Endothelial cell of umbilical vein (primary cell): ENCODE data around the gene THG1L. TPM values are rescaled to one million over a fixed set of nuclear protein-coding genes. Genes with fewer than 3 reads are reported as not detected.

Source experiments
- BruUV-seq: library from RNA; stranded (reverse); fragments of 400-500 nt; replicated peaks from 2 replicates; lab custom pipeline; 2021; lab: Mats Ljungman, UMichigan
- CTCF ChIA-PET: fragments of 300-600, 350-600 bp; sonication (Branson Sonifier 250); formaldehyde crosslinking; loops from one replicate; lab custom pipeline; 2021; ENCODE audit warnings: antibody characterized with exemption, inconsistent platforms; lab: Charles Lee
- POLR2A ChIA-PET: fragments of 300-600, 350-600 bp; sonication (Branson Sonifier 250); formaldehyde crosslinking; loops from one replicate; lab custom pipeline; 2021; ENCODE audit warnings: antibody characterized with exemption, inconsistent platforms; lab: Charles Lee
- DNase-seq: peaks from one replicate; pipeline ENCODE4 v3.0.0-alpha.2; 2011; ENCODE audit warnings: low read depth, low spot score
- FAIRE-seq: peaks from 2 replicates; lab custom pipeline; 2011; peaks lifted over from hg19 to GRCh38; lab: Jason Lieb, UNC
- H2AFZ ChIP-seq: 2 replicates; pipeline ENCODE4 v1.6.0; 2012; ENCODE audit warnings: low read depth, low read length, control low read depth, inconsistent platforms
- H3K27ac ChIP-seq: 2 replicates; pipeline ENCODE4 v1.5.1; 2011; ENCODE audit warnings: low read depth, mild to moderate bottlenecking, control low read depth, low read length, moderate library complexity; ENCODE audit not compliant: insufficient read depth
- H3K27me3 ChIP-seq, 2 experiments: 2 replicates each; pipeline versions ENCODE4 v1.6.0 to v1.6.1; 2011; ENCODE audit warnings: low read length in 2 of 2, mixed read lengths in 1 of 2; ENCODE audit not compliant: control insufficient read depth in 2 of 2, insufficient read depth in 2 of 2
- H3K36me3 ChIP-seq, 2 experiments: 2 replicates in 1 of 2; 3 replicates in 1 of 2; pipeline ENCODE4 v1.5.1; 2011; ENCODE audit warnings: low read length in 2 of 2, mild to moderate bottlenecking in 1 of 2, moderate library complexity in 1 of 2; ENCODE audit not compliant: control insufficient read depth in 2 of 2, insufficient read depth in 2 of 2; ENCODE audit errors: extremely low read depth in 1 of 2
- H3K4me1 ChIP-seq: 3 replicates; pipeline ENCODE4 v1.5.1; 2011; ENCODE audit warnings: mild to moderate bottlenecking, low read length; ENCODE audit not compliant: control insufficient read depth, insufficient read depth; ENCODE audit errors: extremely low read depth
- H3K4me2 ChIP-seq: 2 replicates; pipeline ENCODE4 v1.6.1; 2011; ENCODE audit warnings: low read length, control low read depth, mixed read lengths; ENCODE audit not compliant: insufficient read depth
- H3K4me3 ChIP-seq, 3 experiments: fragments of 200-600 bp in 1 of 3; sonication (generic), shearing (Covaris generic) in 1 of 3; replicated peaks in 1 of 3; 2 replicates each; pipeline ENCODE4 v1.5.1; 2011 to 2016; ENCODE audit warnings: control low read depth in 3 of 3, low read length in 3 of 3, mild to moderate bottlenecking in 2 of 3, inconsistent platforms in 1 of 3, low read depth in 1 of 3, moderate library complexity in 1 of 3; ENCODE audit not compliant: insufficient read depth in 1 of 3
- H3K79me2 ChIP-seq: 2 replicates; pipeline ENCODE4 v1.6.0; 2012; ENCODE audit warnings: low read length, inconsistent platforms; ENCODE audit not compliant: control insufficient read depth, insufficient read depth
- H3K9ac ChIP-seq: replicated peaks from 2 replicates; pipeline ENCODE3; 2011; ENCODE audit warnings: low read length, control low read depth; ENCODE audit not compliant: insufficient read depth; ENCODE audit errors: extremely low read depth
- H3K9me1 ChIP-seq: replicated peaks from 3 replicates; pipeline ENCODE4 v1.6.0; 2011; ENCODE audit warnings: mild to moderate bottlenecking, low read length; ENCODE audit not compliant: control insufficient read depth, insufficient read depth; ENCODE audit errors: extremely low read depth
- H3K9me3 ChIP-seq: replicated peaks from 2 replicates; pipeline ENCODE4 v1.5.1; 2012; ENCODE audit warnings: low read length, inconsistent platforms; ENCODE audit not compliant: control insufficient read depth, insufficient read depth
- H4K20me1 ChIP-seq: replicated peaks from 2 replicates; pipeline ENCODE3; 2011; ENCODE audit warnings: mild to moderate bottlenecking, low read length; ENCODE audit not compliant: control insufficient read depth, insufficient read depth; ENCODE audit errors: extremely low read depth
- EZH2 ChIP-seq: IDR thresholded peaks from 2 replicates; pipeline ENCODE4 v1.6.1; 2012; ENCODE audit warnings: borderline replicate concordance, low read depth, mild to moderate bottlenecking, moderate library complexity, low read length, inconsistent platforms; ENCODE audit not compliant: severe bottlenecking
- FOS ChIP-seq: IDR thresholded peaks from 2 replicates; pipeline ENCODE4 v1.6.1; 2011; ENCODE audit warnings: mild to moderate bottlenecking, low read length, moderate library complexity, borderline replicate concordance; ENCODE audit not compliant: insufficient read depth
- JUN ChIP-seq: IDR thresholded peaks from 2 replicates; pipeline ENCODE4 v1.6.1; 2011; ENCODE audit warnings: borderline replicate concordance, low read depth; ENCODE audit not compliant: insufficient read length, insufficient read depth
- MYC ChIP-seq: IDR thresholded peaks from one replicate; pipeline ENCODE4 v1.6.1; 2011; ENCODE audit warnings: mild to moderate bottlenecking, low read depth, low read length
- POLR2A ChIP-seq: IDR thresholded peaks from 2 replicates; pipeline ENCODE4 v1.6.1; 2012; ENCODE audit warnings: low read depth, mild to moderate bottlenecking, control low read depth, low read length
- POLR2AphosphoS5 ChIP-seq: IDR thresholded peaks from 2 replicates; pipeline ENCODE4 v1.6.1; 2012; ENCODE audit warnings: low read depth, mild to moderate bottlenecking, control low read depth, low read length, moderate library complexity; ENCODE audit not compliant: insufficient read depth
- dilution Hi-C: fragments of 300-500 bp; cut with MboI; formaldehyde crosslinking; loops from one replicate; pipeline ENCODE4 v1.15.0; 2019; ENCODE audit warnings: low sequenced_read_pairs; ENCODE audit not compliant: extremely low pct_ligation_motif_present
- intact Hi-C: fragments of 100-400 bp; cut with micrococcal nuclease; formaldehyde crosslinking; loops from one replicate; pipeline ENCODE4 v1.10.0; 2022
- polyA plus RNA-seq, 4 experiments: library from polyadenylated mRNA; depleted of rRNA in 3 of 4; stranded (reverse) in 3 of 4; unstranded in 1 of 4; fragments of >200 nt; gene quantifications; 2 replicates each; pipeline versions ENCODE4 v1.2.1 to v1.2.3, GENCODE V29; 2011 to 2012; ENCODE audit warnings: missing spikeins in 1 of 4
- total RNA-seq: library from RNA; stranded (reverse); gene quantifications from 2 replicates; pipeline ENCODE4 v1.2.3, GENCODE V29; 2021
- TF ChIP-seq, protein P1 (sequence below), 2 donors: IDR thresholded peaks; 1 replicate in 1 of 2; 2 replicates in 1 of 2; pipeline ENCODE4 v1.5.1; 2011; ENCODE audit warnings: low read length in 2 of 2, mild to moderate bottlenecking in 2 of 2, moderate library complexity in 2 of 2, control low read depth in 1 of 2, inconsistent platforms in 1 of 2, low read depth in 1 of 2; ENCODE audit not compliant: insufficient read depth in 1 of 2; ENCODE audit errors: extremely low read depth in 1 of 2
- TF ChIP-seq, protein P2 (sequence below): IDR thresholded peaks from 2 replicates; pipeline ENCODE4 v1.6.1; 2011; ENCODE audit not compliant: insufficient read depth, insufficient read length

The THG1L gene
- total and polyA plus RNA-seq, 2 donors (not counting 3 experiments of a cell fraction or from before 2014, with no cell fraction given): 4.4 to 7.6 TPM

DNA sequence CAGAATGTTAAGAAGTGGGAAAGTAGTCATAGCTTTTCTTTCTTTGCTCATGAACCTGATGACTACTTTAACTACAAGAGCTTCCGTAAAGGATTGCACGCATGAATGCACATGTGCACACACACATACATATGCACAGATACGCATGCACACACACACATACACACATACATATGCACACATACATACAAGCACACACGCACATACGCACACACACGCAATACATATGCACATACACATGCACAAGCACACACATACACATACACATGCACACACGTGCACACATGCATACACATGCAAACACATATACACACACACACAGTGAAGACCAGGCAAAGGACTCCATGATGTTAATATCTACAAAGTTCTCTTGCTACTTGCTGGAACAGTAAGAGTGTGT is 35.2 kb downstream of the THG1L start:
- H3K27ac ChIP-seq: no peak overlapping the region
- POLR2A ChIA-PET: no interaction called here
- intact Hi-C loops: no loop called here
- H3K9me1 ChIP-seq: no peaks in the 10 kb centered on the region
- H2AFZ ChIP-seq: no peak overlapping the region
- no peak for FAIRE-seq
- no TSS peak for BruUV-seq
- H3K4me3 ChIP-seq: no peak overlapping the region
- H3K27me3 ChIP-seq: peaks cover 0 to 3% of the 10 kb centered on the region in 2 experiments
- H3K9ac ChIP-seq: no peak overlapping the region
- peaks cover 0 to 1% of the 10 kb centered on the region in 2 experiments for H3K36me3 ChIP-seq
- no peaks in the 10 kb centered on the region for H3K4me1 ChIP-seq
- H3K79me2 ChIP-seq: no peaks in the 10 kb centered on the region
- H4K20me1 ChIP-seq: no peaks in the 10 kb centered on the region
- no peak overlapping the region for H3K4me2 ChIP-seq
- dilution Hi-C loops: no loop called here
- no peak for TF ChIP-seq FOS
- CTCF ChIA-PET: interaction anchor here (0.6 kb wide), 1 partner anchor 182 kb away, joined by 3 read pairs; no protein-coding TSS in a partner anchor
- no peaks in the 10 kb centered on the region for H3K9me3 ChIP-seq
- no peak for DNase-seq

DNA sequence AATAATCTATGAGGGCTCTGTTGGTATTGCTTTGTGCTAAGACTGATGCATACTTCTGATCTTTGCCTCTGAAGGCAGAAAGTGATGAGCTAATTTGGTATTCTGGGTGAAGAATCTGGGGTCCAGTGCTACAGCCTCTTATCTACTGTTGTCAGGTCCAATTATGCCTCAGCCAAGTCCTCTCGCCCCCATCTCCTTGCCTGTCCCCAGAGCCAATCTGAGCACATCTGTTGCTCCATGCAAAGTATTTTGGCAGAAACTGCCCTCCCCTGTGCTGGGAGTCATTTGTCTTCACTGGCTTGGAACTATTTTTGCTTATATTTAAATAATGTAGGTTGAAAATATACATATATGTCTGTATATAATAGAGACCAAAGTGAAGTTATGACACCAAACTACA is 35.7 kb downstream of the THG1L start:
- peaks cover 0 to 3% of the 10 kb centered on the region in 2 experiments for H3K27me3 ChIP-seq
- TF ChIP-seq, protein P1, sequence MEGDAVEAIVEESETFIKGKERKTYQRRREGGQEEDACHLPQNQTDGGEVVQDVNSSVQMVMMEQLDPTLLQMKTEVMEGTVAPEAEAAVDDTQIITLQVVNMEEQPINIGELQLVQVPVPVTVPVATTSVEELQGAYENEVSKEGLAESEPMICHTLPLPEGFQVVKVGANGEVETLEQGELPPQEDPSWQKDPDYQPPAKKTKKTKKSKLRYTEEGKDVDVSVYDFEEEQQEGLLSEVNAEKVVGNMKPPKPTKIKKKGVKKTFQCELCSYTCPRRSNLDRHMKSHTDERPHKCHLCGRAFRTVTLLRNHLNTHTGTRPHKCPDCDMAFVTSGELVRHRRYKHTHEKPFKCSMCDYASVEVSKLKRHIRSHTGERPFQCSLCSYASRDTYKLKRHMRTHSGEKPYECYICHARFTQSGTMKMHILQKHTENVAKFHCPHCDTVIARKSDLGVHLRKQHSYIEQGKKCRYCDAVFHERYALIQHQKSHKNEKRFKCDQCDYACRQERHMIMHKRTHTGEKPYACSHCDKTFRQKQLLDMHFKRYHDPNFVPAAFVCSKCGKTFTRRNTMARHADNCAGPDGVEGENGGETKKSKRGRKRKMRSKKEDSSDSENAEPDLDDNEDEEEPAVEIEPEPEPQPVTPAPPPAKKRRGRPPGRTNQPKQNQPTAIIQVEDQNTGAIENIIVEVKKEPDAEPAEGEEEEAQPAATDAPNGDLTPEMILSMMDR (IDR thresholded peaks at IDR 0.05; ENCODE audit: extremely low read depth in 1 of 2, insufficient read depth in 1 of 2, low read depth in 1 of 2, low read length in 2 of 2): no peak
- TF ChIP-seq POLR2AphosphoS5: no peak
- TF ChIP-seq, protein P2, sequence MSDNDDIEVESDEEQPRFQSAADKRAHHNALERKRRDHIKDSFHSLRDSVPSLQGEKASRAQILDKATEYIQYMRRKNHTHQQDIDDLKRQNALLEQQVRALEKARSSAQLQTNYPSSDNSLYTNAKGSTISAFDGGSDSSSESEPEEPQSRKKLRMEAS: no peak
- TF ChIP-seq JUN: no peak
- TF ChIP-seq MYC: no peak
- no peak for TF ChIP-seq EZH2
- TF ChIP-seq POLR2A: no peak
- no peak for DNase-seq
- intact Hi-C loops: no loop called here
- FAIRE-seq: no peak
- no peak overlapping the region for H3K4me2 ChIP-seq
- CTCF ChIA-PET: interaction anchor here (0.6 kb wide), 1 partner anchor 182 kb away, joined by 3 read pairs; no protein-coding TSS in a partner anchor
- dilution Hi-C loops: no loop called here
- no peaks in the 10 kb centered on the region for H3K9me3 ChIP-seq
- no TSS peak for BruUV-seq
- H3K79me2 ChIP-seq: no peaks in the 10 kb centered on the region
- H3K4me1 ChIP-seq: no peaks in the 10 kb centered on the region
- H3K9ac ChIP-seq: no peak overlapping the region
- H3K9me1 ChIP-seq: no peaks in the 10 kb centered on the region
- POLR2A ChIA-PET: no interaction called here
- no peak overlapping the region for H3K4me3 ChIP-seq
- no peaks in the 10 kb centered on the region for H4K20me1 ChIP-seq
- no peaks in the 10 kb centered on the region for H3K36me3 ChIP-seq
- H3K27ac ChIP-seq: no peak overlapping the region
- H2AFZ ChIP-seq: no peak overlapping the region
